IPS DF 6.9 (cell line): ENCODE results near the gene BCL7A.

ENCODE experiments used
- DNase-seq: peaks from one replicate; pipeline ENCODE4 v3.0.0-alpha.2; 2013; ENCODE audit warnings: low read depth, low spot score
- H3K27ac ChIP-seq: one replicate; pipeline ENCODE4 v1.5.1; 2013; ENCODE audit warnings: low read length, control low read depth
- H3K27me3 ChIP-seq: 2 replicates; pipeline ENCODE4 v1.6.1; 2013; ENCODE audit warnings: mild to moderate bottlenecking, low read length; ENCODE audit not compliant: control insufficient read depth, insufficient read depth
- H3K36me3 ChIP-seq: 2 replicates; pipeline ENCODE4 v1.6.1; 2013; ENCODE audit warnings: low read length; ENCODE audit not compliant: control insufficient read depth, insufficient read depth
- H3K4me1 ChIP-seq: 2 replicates; pipeline ENCODE4 v1.6.1; 2013; ENCODE audit warnings: low read length; ENCODE audit not compliant: control insufficient read depth, insufficient read depth
- H3K4me3 ChIP-seq: 2 replicates; pipeline ENCODE4 v1.5.1; 2013; ENCODE audit warnings: mild to moderate bottlenecking, low read length
- H3K9me3 ChIP-seq: 2 replicates; pipeline ENCODE4 v1.6.1; 2013; ENCODE audit warnings: low read length, inconsistent platforms; ENCODE audit not compliant: control insufficient read depth, insufficient read depth
- WGBS: extraction: QIAGEN DNeasy Blood & Tissue Kit; methylation state at CpG from one replicate; pipeline ENCODE4 v1.1.7; 2013; ENCODE audit warnings: mixed read lengths, missing lambda C conversion rate; ENCODE audit not compliant: insufficient read length, insufficient coverage; 5-methylcytosine and 5-hydroxymethylcytosine counted together

The BCL7A gene

GRCh38 chr12:122014781-122015180 is 6.9 kb upstream of the BCL7A start:
- no peak for DNase-seq
- Histone ChIP-seq H3K36me3 (no peaks in the 10 kb centered on the region), H3K27ac (no peak overlapping the region), H3K27me3 (no peaks in the 10 kb centered on the region), H3K9me3 (no peaks in the 10 kb centered on the region), H3K4me1 (no peaks in the 10 kb centered on the region), H3K4me3 (no peak overlapping the region)
- whole genome bisulfite sequencing = no CpG with 5 or more reads among the region's 5 CpGs

- Histone ChIP-seq H3K27ac (no peak overlapping the region), H3K9me3 (no peaks in the 10 kb centered on the region), H3K4me3 (no peak overlapping the region), H3K36me3 (no peaks in the 10 kb centered on the region), H3K4me1 (0 out of 2 replicates have a peak, but pooled peaks cover 3% of the 10 kb centered on the region), H3K27me3 (peaks cover 10% of the 10 kb centered on the region; the same call in 1 of the 2 replicates)
- DNase-seq = no peak
These were observed 3.2 kb upstream of the BCL7A start for GRCh38 chr12:122018457-122018856.

GRCh38 chr12:122018937-122019336 is 2.7 kb upstream of the BCL7A start:
- Histone ChIP-seq H3K4me1 (0 out of 2 replicates have a peak, but pooled peaks cover 3% of the 10 kb centered on the region), H3K9me3 (no peaks in the 10 kb centered on the region), H3K27ac (no peak overlapping the region), H3K4me3 (no peak overlapping the region), H3K27me3 (peaks cover 10% of the 10 kb centered on the region; the same call in 1 of the 2 replicates), H3K36me3 (no peaks in the 10 kb centered on the region)
- no CpG with 5 or more reads among the region's 4 CpGs for WGBS
- no peak for DNase-seq

GRCh38 chr12:122020795-122021192 is 890 bp upstream of the BCL7A start:
- Histone ChIP-seq H3K27me3 (peaks cover 10% of the 10 kb centered on the region; the same call in 1 of the 2 replicates), H3K36me3 (no peaks in the 10 kb centered on the region), H3K9me3 (no peaks in the 10 kb centered on the region), H3K4me1 (0 out of 2 replicates have a peak, but pooled peaks cover 3% of the 10 kb centered on the region), H3K4me3 (peak overlapping the region; percentile 84; the same call in 1 of the 2 replicates), H3K27ac (no peak overlapping the region)
- DNase-seq = no peak
- no CpG with 5 or more reads among the region's 16 CpGs for WGBS

- no peak for DNase-seq
- H3K4me3 ChIP-seq = peak overlapping the region; percentile 84; the same call in 1 of the 2 replicates
- no peaks in the 10 kb centered on the region for H3K9me3 ChIP-seq
- H3K36me3 ChIP-seq = no peaks in the 10 kb centered on the region
- H3K4me1 ChIP-seq = 0 out of 2 replicates have a peak, but pooled peaks cover 3% of the 10 kb centered on the region
- H3K27ac ChIP-seq = no peak overlapping the region
- H3K27me3 ChIP-seq = peaks cover 10% of the 10 kb centered on the region; the same call in 1 of the 2 replicates
- WGBS = no CpG with 5 or more reads among the region's 57 CpGs
These were observed 377 bp upstream of the BCL7A start for GRCh38 chr12:122021193-122021821.

- Histone ChIP-seq H3K4me3 (peak overlapping the region; percentile 84; the same call in 1 of the 2 replicates), H3K27me3 (peaks cover 10% of the 10 kb centered on the region; the same call in 1 of the 2 replicates), H3K27ac (no peak overlapping the region), H3K4me1 (0 out of 2 replicates have a peak, but pooled peaks cover 3% of the 10 kb centered on the region), H3K36me3 (no peaks in the 10 kb centered on the region), H3K9me3 (no peaks in the 10 kb centered on the region)
- no CpG with 5 or more reads among the region's 124 CpGs for WGBS
- DNase-seq = no peak
These were observed 982 bp downstream of the BCL7A start for GRCh38 chr12:122022393-122023338.

GRCh38 chr12:122023339-122024131 is 1.9 kb downstream of the BCL7A start:
- WGBS = no CpG with 5 or more reads among the region's 43 CpGs
- no peaks in the 10 kb centered on the region for H3K9me3 ChIP-seq
- H3K4me3 ChIP-seq = peak overlapping the region; percentile 84; the same call in 1 of the 2 replicates
- H3K27ac ChIP-seq = no peak overlapping the region
- H3K36me3 ChIP-seq = no peaks in the 10 kb centered on the region
- no peak for DNase-seq
- H3K27me3 ChIP-seq = peaks cover 10% of the 10 kb centered on the region; the same call in 1 of the 2 replicates
- H3K4me1 ChIP-seq = 0 out of 2 replicates have a peak, but pooled peaks cover 3% of the 10 kb centered on the region

GRCh38 chr12:122024132-122024785 is 2.6 kb downstream of the BCL7A start:
- Histone ChIP-seq H3K4me3 (no peak overlapping the region), H3K27ac (no peak overlapping the region), H3K27me3 (peaks cover 10% of the 10 kb centered on the region; the same call in 1 of the 2 replicates), H3K36me3 (no peaks in the 10 kb centered on the region), H3K9me3 (no peaks in the 10 kb centered on the region), H3K4me1 (0 out of 2 replicates have a peak, but pooled peaks cover 3% of the 10 kb centered on the region)
- DNase-seq = no peak
- no CpG with 5 or more reads among the region's 16 CpGs for WGBS

- peaks cover 5% of the 10 kb centered on the region; the same call in 1 of the 2 replicates for H3K4me1 ChIP-seq
- WGBS = no CpG with 5 or more reads among the region's 7 CpGs
- no peak overlapping the region for H3K27ac ChIP-seq
- no peaks in the 10 kb centered on the region for H3K9me3 ChIP-seq
- no peak for DNase-seq
- H3K36me3 ChIP-seq = no peaks in the 10 kb centered on the region
- H3K27me3 ChIP-seq = no peaks in the 10 kb centered on the region; the same call in 1 of the 2 replicates
- no peak overlapping the region for H3K4me3 ChIP-seq
These were observed 5.1 kb downstream of the BCL7A start for GRCh38 chr12:122026706-122027333.
